ENCODE data around the gene HMCN2.

Gene HMCN2

GRCh38 chr9:130346431-130346830, 80.9 kb downstream of the HMCN2 start:
- no peak for TF ChIP-seq CTCF (IDR thresholded peaks at IDR 0.05; ENCODE audit: low read length)
- TF ChIP-seq EZH2 (optimal IDR thresholded peaks at IDR 0.05; ENCODE audit: low read depth, low read length): no peak
- no peak for TF ChIP-seq EZH2phosphoT487 (IDR thresholded peaks at IDR 0.05; ENCODE audit: low read length)
- Histone ChIP-seq H3K9ac (ENCODE audit: low read length) (no peak overlapping the region), H3K36me3 (replicated peaks; ENCODE audit: insufficient read depth, low read length) (no peaks in the 10 kb centered on the region), H3K4me2 (ENCODE audit: low read depth, low read length) (no peak overlapping the region), H3K27ac (ENCODE audit: low read length) (no peak overlapping the region), H3K79me2 (ENCODE audit: low read length) (no peaks in the 10 kb centered on the region), H3K9me3 (replicated peaks; ENCODE audit: insufficient read depth, low read length) (no peaks in the 10 kb centered on the region), H3K9me2 (replicated peaks; ENCODE audit: insufficient read depth, low read length) (no peaks in the 10 kb centered on the region), H3K4me3 (ENCODE audit: low read length) (no peak overlapping the region), H2AFZ (ENCODE audit: low read length) (no peak overlapping the region), H4K20me1 (ENCODE audit: insufficient read depth, low read length) (no peaks in the 10 kb centered on the region), H3F3A (ENCODE audit: insufficient read depth, low read length) (no peaks in the 10 kb centered on the region), H3K27me3 (replicated peaks; ENCODE audit: insufficient read depth, low read length) (peaks cover 52% of the 10 kb centered on the region), H3K4me1 (ENCODE audit: low read length) (no peaks in the 10 kb centered on the region)
- no peak for DNase-seq

- H3K27ac ChIP-seq (ENCODE audit: low read length): no peak overlapping the region
- no peak overlapping the region for H3K9ac ChIP-seq (ENCODE audit: low read length)
- H3K4me2 ChIP-seq (ENCODE audit: low read depth, low read length): no peak overlapping the region
- peaks cover 53% of the 10 kb centered on the region for H3K27me3 ChIP-seq (replicated peaks; ENCODE audit: insufficient read depth, low read length)
- no peaks in the 10 kb centered on the region for H3K79me2 ChIP-seq (ENCODE audit: low read length)
- no peaks in the 10 kb centered on the region for H3K36me3 ChIP-seq (replicated peaks; ENCODE audit: insufficient read depth, low read length)
- H4K20me1 ChIP-seq (ENCODE audit: insufficient read depth, low read length): no peaks in the 10 kb centered on the region
- no peak overlapping the region for H2AFZ ChIP-seq (ENCODE audit: low read length)
- H3K9me3 ChIP-seq (replicated peaks; ENCODE audit: insufficient read depth, low read length): no peaks in the 10 kb centered on the region
- TF ChIP-seq CTCF (IDR thresholded peaks at IDR 0.05; ENCODE audit: low read length): no peak
- TF ChIP-seq EZH2 (optimal IDR thresholded peaks at IDR 0.05; ENCODE audit: low read depth, low read length): no peak
- no peak for TF ChIP-seq EZH2phosphoT487 (IDR thresholded peaks at IDR 0.05; ENCODE audit: low read length)
- H3K4me3 ChIP-seq (ENCODE audit: low read length): no peak overlapping the region
- H3K9me2 ChIP-seq (replicated peaks; ENCODE audit: insufficient read depth, low read length): no peaks in the 10 kb centered on the region
- no peak for DNase-seq
- no peaks in the 10 kb centered on the region for H3K4me1 ChIP-seq (ENCODE audit: low read length)
- H3F3A ChIP-seq (ENCODE audit: insufficient read depth, low read length): no peaks in the 10 kb centered on the region
Measured at GRCh38 chr9:130347036-130347435, 81.5 kb downstream of the HMCN2 start.

- Histone ChIP-seq H2AFZ (ENCODE audit: low read length) (no peak overlapping the region), H3K4me3 (ENCODE audit: low read length) (no peak overlapping the region), H3K4me1 (ENCODE audit: low read length) (no peaks in the 10 kb centered on the region), H3K9me2 (replicated peaks; ENCODE audit: insufficient read depth, low read length) (no peaks in the 10 kb centered on the region), H4K20me1 (ENCODE audit: insufficient read depth, low read length) (no peaks in the 10 kb centered on the region), H3K27me3 (replicated peaks; ENCODE audit: insufficient read depth, low read length) (peaks cover 53% of the 10 kb centered on the region), H3K36me3 (replicated peaks; ENCODE audit: insufficient read depth, low read length) (no peaks in the 10 kb centered on the region), H3K79me2 (ENCODE audit: low read length) (no peaks in the 10 kb centered on the region), H3K27ac (ENCODE audit: low read length) (no peak overlapping the region), H3F3A (ENCODE audit: insufficient read depth, low read length) (no peaks in the 10 kb centered on the region), H3K9me3 (replicated peaks; ENCODE audit: insufficient read depth, low read length) (no peaks in the 10 kb centered on the region), H3K9ac (ENCODE audit: low read length) (no peak overlapping the region), H3K4me2 (ENCODE audit: low read depth, low read length) (no peak overlapping the region)
- DNase-seq: no peak
- TF ChIP-seq EZH2 (optimal IDR thresholded peaks at IDR 0.05; ENCODE audit: low read depth, low read length) (no peak), EZH2phosphoT487 (IDR thresholded peaks at IDR 0.05; ENCODE audit: low read length) (no peak), CTCF (IDR thresholded peaks at IDR 0.05; ENCODE audit: low read length) (no peak)
Measured at GRCh38 chr9:130347931-130348330, 82.4 kb downstream of the HMCN2 start.
